OCI-LY3 (cell line): Measurements from ENCODE around the gene PHLDB2.

Experiments
- H2AFZ ChIP-seq: fragments of 200-600, 300-600 bp; shearing (Covaris generic); 2 replicates; pipeline ENCODE4 v1.6.0; 2014; ENCODE audit warnings: antibody characterized with exemption, low read depth, low read length
- H3K27ac ChIP-seq: fragments of 200-600, 300-600 bp; sonication (generic); 2 replicates; pipeline ENCODE4 v1.5.1; 2014; ENCODE audit warnings: mild to moderate bottlenecking, low read length, moderate library complexity, mixed read lengths
- H3K27me3 ChIP-seq: fragments of 200-600, 300-600 bp; sonication (generic); 2 replicates; pipeline ENCODE4 v1.6.1; 2014; ENCODE audit warnings: low read depth, low read length, mixed read lengths
- H3K36me3 ChIP-seq: fragments of 200-600, 300-600 bp; sonication (generic); replicated peaks from 2 replicates; pipeline ENCODE3; 2014; ENCODE audit warnings: low read depth, low read length, mixed read lengths
- H3K4me1 ChIP-seq: fragments of 300-600, 200-600 bp; sonication (generic); 2 replicates; pipeline ENCODE4 v1.6.1; 2014; ENCODE audit warnings: low read length, mixed read lengths
- H3K4me2 ChIP-seq: fragments of 200-600, 300-600 bp; sonication (generic); 2 replicates; pipeline ENCODE4 v1.6.1; 2014; ENCODE audit warnings: low read length, mixed read lengths
- H3K4me3 ChIP-seq: fragments of 300-600, 200-600 bp; sonication (generic); 2 replicates; pipeline ENCODE4 v1.5.1; 2014; ENCODE audit warnings: antibody characterized with exemption, mild to moderate bottlenecking, low read length, moderate library complexity
- H3K79me2 ChIP-seq: fragments of 300-600, 200-600 bp; shearing (Covaris generic); 2 replicates; pipeline ENCODE4 v1.6.1; 2014; ENCODE audit warnings: mild to moderate bottlenecking, low read length, mixed read lengths
- H3K9ac ChIP-seq: fragments of 300-600, 200-600 bp; shearing (Covaris generic); 2 replicates; pipeline ENCODE4 v1.6.0; 2014; ENCODE audit warnings: mild to moderate bottlenecking, low read length, moderate library complexity
- H3K9me3 ChIP-seq: fragments of 200-600, 300-600 bp; shearing (Covaris generic); 2 replicates; pipeline ENCODE4 v1.6.1; 2014; ENCODE audit warnings: low read length, mixed read lengths; ENCODE audit not compliant: insufficient read depth
- H4K20me1 ChIP-seq: fragments of 200-600, 300-600 bp; sonication (generic); 2 replicates; pipeline ENCODE4 v1.6.1; 2016; ENCODE audit warnings: low read length, mixed read lengths; ENCODE audit not compliant: insufficient read depth
- EZH2phosphoT487 ChIP-seq: fragments of 200-600 bp; shearing (Covaris generic); IDR thresholded peaks from 2 replicates; pipeline ENCODE4 v1.6.1; 2018; ENCODE audit warnings: antibody characterized with exemption, mixed run types, low read depth
- TF ChIP-seq, protein P1 (sequence below): fragments of 200-600, 300-600 bp; sonication (generic); IDR thresholded peaks from 2 replicates; pipeline ENCODE4 v1.5.1; 2014; ENCODE audit warnings: antibody characterized with exemption, low read length, low read depth

PHLDB2 gene

DNA sequence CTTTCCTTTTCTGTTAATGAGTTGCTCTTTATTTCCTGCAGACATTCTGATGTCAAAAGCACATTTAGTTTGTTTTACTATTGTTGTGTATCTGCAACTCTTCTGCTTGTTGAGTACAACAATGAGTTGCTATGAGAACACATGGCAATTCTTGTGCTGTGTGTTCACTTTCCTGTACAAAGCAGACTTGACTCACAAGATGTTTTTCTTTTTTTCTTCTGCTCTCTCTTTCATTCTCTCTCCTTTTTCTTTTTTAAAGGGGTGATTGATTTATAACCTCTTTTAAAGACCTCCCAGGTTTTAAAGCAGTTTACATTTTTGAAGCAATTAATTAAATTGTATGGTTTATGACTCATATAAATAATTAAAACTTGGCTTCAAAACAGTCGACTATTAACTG lies 88.2 kb downstream of the PHLDB2 start:
- Histone ChIP-seq H3K4me2 (no peak overlapping the region), H3K27me3 (no peaks in the 10 kb centered on the region), H2AFZ (no peak overlapping the region), H3K4me1 (no peaks in the 10 kb centered on the region), H3K79me2 (no peaks in the 10 kb centered on the region), H3K9me3 (no peaks in the 10 kb centered on the region), H4K20me1 (no peaks in the 10 kb centered on the region), H3K9ac (no peak overlapping the region), H3K36me3 (no peaks in the 10 kb centered on the region), H3K4me3 (no peak overlapping the region), H3K27ac (no peak overlapping the region)
- TF ChIP-seq, protein P1, sequence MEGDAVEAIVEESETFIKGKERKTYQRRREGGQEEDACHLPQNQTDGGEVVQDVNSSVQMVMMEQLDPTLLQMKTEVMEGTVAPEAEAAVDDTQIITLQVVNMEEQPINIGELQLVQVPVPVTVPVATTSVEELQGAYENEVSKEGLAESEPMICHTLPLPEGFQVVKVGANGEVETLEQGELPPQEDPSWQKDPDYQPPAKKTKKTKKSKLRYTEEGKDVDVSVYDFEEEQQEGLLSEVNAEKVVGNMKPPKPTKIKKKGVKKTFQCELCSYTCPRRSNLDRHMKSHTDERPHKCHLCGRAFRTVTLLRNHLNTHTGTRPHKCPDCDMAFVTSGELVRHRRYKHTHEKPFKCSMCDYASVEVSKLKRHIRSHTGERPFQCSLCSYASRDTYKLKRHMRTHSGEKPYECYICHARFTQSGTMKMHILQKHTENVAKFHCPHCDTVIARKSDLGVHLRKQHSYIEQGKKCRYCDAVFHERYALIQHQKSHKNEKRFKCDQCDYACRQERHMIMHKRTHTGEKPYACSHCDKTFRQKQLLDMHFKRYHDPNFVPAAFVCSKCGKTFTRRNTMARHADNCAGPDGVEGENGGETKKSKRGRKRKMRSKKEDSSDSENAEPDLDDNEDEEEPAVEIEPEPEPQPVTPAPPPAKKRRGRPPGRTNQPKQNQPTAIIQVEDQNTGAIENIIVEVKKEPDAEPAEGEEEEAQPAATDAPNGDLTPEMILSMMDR = no peak
- no peak for TF ChIP-seq EZH2phosphoT487

DNA sequence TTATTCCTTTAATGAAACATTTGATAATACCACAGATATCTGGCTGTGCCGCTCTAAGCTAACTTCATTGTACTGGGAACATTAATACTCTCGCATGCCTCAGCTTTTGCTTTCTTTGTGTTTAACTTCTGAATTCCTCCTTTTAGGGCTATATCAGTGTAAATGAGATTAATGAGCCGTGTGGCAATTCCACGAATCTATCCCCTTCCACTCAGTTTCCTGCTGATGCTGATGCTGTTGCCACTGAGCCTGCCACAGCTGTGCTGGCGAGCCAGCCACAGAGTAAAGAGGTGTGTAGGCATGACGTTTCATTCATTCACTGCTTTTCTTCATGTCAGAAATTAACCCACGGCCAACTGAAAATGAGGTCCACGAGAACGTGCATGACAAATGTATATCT lies 89.7 kb downstream of the PHLDB2 start:
- Histone ChIP-seq H3K27me3 (no peaks in the 10 kb centered on the region), H2AFZ (no peak overlapping the region), H3K79me2 (no peaks in the 10 kb centered on the region), H3K9me3 (no peaks in the 10 kb centered on the region), H3K4me2 (no peak overlapping the region), H3K4me3 (no peak overlapping the region), H3K36me3 (no peaks in the 10 kb centered on the region), H3K27ac (no peak overlapping the region), H3K4me1 (no peaks in the 10 kb centered on the region), H4K20me1 (no peaks in the 10 kb centered on the region), H3K9ac (no peak overlapping the region)
- TF ChIP-seq, protein P1 = no peak
- no peak for TF ChIP-seq EZH2phosphoT487

DNA sequence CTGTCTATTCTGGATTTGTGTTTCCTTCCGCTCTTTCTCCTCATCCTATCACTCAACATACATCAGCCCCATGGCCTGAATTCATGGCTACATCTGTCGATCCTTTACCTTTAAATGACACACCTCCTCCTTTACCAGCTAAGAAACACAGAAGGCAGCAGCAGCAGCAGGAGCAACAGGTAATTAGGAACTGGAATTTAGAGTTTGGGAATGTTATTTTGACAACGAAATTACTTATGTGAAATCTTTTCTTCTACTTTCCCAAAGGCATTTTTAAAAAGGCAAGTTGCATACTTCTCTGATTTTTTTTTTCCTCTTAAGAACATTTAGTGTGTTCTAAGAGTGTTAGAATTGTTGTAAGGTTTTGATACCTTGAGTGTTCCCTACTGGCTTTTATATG lies 90.6 kb downstream of the PHLDB2 start:
- Histone ChIP-seq H3K27ac (no peak overlapping the region), H2AFZ (no peak overlapping the region), H3K36me3 (no peaks in the 10 kb centered on the region), H3K4me3 (no peak overlapping the region), H3K79me2 (no peaks in the 10 kb centered on the region), H3K9me3 (no peaks in the 10 kb centered on the region), H3K4me2 (no peak overlapping the region), H3K4me1 (no peaks in the 10 kb centered on the region), H3K9ac (no peak overlapping the region), H4K20me1 (no peaks in the 10 kb centered on the region), H3K27me3 (no peaks in the 10 kb centered on the region)
- TF ChIP-seq, protein P1 = no peak
- no peak for TF ChIP-seq EZH2phosphoT487

- H2AFZ ChIP-seq = no peak overlapping the region
- no peak overlapping the region for H3K4me3 ChIP-seq
- no peaks in the 10 kb centered on the region for H4K20me1 ChIP-seq
- no peak overlapping the region for H3K9ac ChIP-seq
- H3K4me2 ChIP-seq = no peak overlapping the region
- TF ChIP-seq, protein P1 = no peak
- no peak for TF ChIP-seq EZH2phosphoT487
- no peak overlapping the region for H3K27ac ChIP-seq
- H3K79me2 ChIP-seq = no peaks in the 10 kb centered on the region
- no peaks in the 10 kb centered on the region for H3K36me3 ChIP-seq
- no peaks in the 10 kb centered on the region for H3K27me3 ChIP-seq
- no peaks in the 10 kb centered on the region for H3K4me1 ChIP-seq
- no peaks in the 10 kb centered on the region for H3K9me3 ChIP-seq
Observed at GRCh38 chr3:111951032-111951431, 92.0 kb downstream of the PHLDB2 start.
